NCI-H2107 (cell line): ENCODE measurements around the gene ITGB5.
"Not testable (repeated sequence)": the region's sequence is repeated elsewhere in the genome, so short reads cannot be mapped to it uniquely, and the experiment has no call there.

Source experiments
- DNase-seq: peaks from one replicate; lab custom pipeline; 2025; lab: John Stamatoyannopoulos, UW

The ITGB5 gene

GRCh38 chr3:124837065-124837464, 50.1 kb downstream of the ITGB5 start:
- DNase-seq, result no peak

GRCh38 chr3:124836448-124836847, 50.7 kb downstream of the ITGB5 start:
- DNase-seq, result no peak

- DNase-seq, result peak; percentile 92
Observed at GRCh38 chr3:124834723-124835718, 52.1 kb downstream of the ITGB5 start.

- DNase-seq, result no peak
Observed at GRCh38 chr3:124833710-124834332, 53.3 kb downstream of the ITGB5 start.

- no peak for DNase-seq
Observed at GRCh38 chr3:124832782-124833709, 54.1 kb downstream of the ITGB5 start.

GRCh38 chr3:124831628-124832199, 55.5 kb downstream of the ITGB5 start:
- DNase-seq, result no peak

GRCh38 chr3:124829819-124830554, 57.2 kb downstream of the ITGB5 start:
- DNase-seq, result no peak

- DNase-seq, result no peak
Observed at GRCh38 chr3:124829178-124829818, 57.9 kb downstream of the ITGB5 start.

- not testable (repeated sequence) for DNase-seq
Observed at GRCh38 chr3:124827476-124828206, 59.5 kb downstream of the ITGB5 start.

GRCh38 chr3:124826703-124827102, 60.5 kb downstream of the ITGB5 start:
- no peak for DNase-seq

- no peak for DNase-seq
Observed at GRCh38 chr3:124824286-124824915, 62.8 kb downstream of the ITGB5 start.

- DNase-seq, result no peak
Observed at GRCh38 chr3:124823648-124824047, 63.5 kb downstream of the ITGB5 start.

GRCh38 chr3:124823206-124823605, 64.0 kb downstream of the ITGB5 start:
- DNase-seq, result no peak

GRCh38 chr3:124821356-124821755, 65.8 kb downstream of the ITGB5 start:
- no peak for DNase-seq

GRCh38 chr3:124818398-124819091, 68.6 kb downstream of the ITGB5 start:
- no peak for DNase-seq

- no peak for DNase-seq
Observed at GRCh38 chr3:124817079-124817478, 70.1 kb downstream of the ITGB5 start.

GRCh38 chr3:124816206-124816605, 71.0 kb downstream of the ITGB5 start:
- DNase-seq, result no peak

- DNase-seq, result no peak
Observed at GRCh38 chr3:124815781-124816180, 71.4 kb downstream of the ITGB5 start.
